Measurements from ENCODE around the gene WHRN.

Gene WHRN

GRCh38 chr9:114374936-114375335 is 130.3 kb downstream of the WHRN start:
- DNase-seq = no peak

DNA sequence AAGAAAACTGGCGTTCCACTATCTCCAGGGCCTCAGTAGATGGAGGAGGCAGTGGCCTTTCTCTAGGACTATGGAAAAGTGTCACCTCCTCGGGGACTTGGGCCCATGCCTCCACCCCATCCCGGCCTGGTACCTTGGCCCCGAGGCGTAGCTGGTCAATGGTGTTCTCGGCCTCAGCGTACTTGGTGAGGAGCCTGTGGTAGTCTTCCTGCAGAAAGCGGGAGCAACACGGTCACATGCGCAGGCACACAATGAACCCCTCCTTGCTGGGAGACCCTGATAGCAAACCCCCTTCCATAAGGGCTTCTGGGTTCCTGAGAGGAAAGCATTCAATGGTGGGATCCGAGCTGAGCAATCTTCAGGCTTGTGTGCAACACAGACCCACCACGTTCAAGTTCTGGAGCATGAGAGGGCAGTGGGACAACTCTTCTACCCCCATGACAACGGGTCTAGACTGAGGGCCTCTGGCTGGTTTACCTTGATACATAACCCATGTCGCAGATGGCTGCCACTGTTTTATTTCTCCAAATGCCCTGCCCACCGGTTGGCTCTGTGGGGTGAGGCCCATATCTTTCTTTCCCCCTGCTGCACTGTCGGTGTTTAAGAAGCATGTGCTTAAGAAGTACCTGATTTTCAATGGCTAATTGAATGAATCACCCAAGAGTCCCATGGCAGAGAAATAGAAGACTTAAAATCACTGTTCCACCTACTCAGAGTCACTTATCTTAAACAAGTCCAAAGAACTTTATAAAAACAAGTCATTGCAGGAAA is 131.1 kb downstream of the WHRN start:
- DNase-seq = no peak

GRCh38 chr9:114372921-114373448 is 132.3 kb downstream of the WHRN start:
- no peak for DNase-seq

DNA sequence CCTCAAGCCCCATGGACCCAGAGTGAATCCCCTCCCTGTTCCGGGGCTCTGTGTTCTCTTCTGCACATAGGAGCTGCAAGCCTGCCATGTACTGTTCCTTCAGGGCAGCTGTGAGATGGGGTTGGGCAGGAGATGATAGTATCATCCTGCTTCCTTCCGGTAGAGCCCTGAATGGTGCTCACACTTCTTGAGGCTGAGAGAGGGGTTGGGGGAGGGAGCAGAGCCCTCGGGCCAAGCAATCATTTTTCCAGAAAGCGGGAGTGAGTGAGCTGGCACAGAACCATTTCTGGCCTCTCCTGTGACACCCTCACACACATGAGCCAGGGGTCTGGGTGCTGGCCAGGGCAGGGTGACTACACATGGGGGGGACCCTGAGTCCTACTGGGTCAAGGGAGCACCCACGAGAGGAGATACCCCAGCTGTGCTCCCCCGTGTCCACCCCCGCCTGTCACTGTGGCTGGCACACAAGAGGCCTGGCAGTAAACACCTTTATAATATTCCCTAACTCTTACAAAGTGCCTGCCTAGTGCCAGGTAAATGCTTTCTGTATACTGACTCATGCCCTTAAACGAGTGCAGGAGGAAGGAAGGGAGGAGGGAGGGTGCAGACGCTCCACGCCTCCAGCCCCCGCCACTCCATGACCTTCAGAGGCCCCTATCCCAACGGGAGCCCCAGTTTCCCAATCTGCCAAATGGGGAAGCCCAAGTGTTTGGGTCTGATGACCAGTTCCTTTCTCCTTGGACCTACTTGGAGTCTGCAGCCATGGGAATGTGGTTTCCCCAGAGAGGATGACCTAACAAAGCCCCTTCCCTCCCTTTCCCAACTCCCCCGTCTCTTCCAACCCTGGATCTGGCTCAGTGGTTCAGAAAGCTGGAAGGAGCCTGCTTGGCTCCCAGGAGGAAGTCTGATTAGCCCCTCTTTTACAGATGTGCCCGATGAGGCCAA is 133.0 kb downstream of the WHRN start:
- no peak for DNase-seq

DNA sequence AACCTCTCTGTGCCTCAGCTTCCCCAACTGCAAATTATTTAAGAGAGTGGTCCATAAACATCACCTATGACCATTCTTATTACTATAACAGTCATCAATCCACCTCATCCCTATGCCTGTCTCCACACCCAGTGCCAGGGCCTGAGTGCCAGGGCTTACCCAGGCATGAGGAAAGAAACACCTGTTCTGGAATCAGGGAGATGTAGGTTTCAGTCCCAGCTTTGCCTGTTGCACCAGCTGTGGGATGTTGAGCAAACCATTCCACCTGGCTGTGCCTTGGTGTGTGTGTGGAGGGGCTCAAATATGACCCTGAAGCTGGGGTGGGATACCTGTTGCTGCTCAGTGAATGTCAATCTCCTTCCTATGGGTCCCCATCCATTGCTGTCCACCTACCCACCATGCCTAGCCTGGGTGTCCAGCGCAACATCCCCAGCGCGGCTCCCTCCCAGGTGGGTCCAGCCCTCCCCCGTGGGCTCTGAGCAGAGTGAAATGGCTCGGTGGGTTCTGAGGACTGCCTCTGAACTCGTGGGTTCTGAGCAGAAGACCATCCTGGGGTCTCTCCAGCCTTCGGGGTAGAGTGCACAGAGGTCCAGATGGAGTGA is 133.8 kb downstream of the WHRN start:
- DNase-seq = no peak

DNA sequence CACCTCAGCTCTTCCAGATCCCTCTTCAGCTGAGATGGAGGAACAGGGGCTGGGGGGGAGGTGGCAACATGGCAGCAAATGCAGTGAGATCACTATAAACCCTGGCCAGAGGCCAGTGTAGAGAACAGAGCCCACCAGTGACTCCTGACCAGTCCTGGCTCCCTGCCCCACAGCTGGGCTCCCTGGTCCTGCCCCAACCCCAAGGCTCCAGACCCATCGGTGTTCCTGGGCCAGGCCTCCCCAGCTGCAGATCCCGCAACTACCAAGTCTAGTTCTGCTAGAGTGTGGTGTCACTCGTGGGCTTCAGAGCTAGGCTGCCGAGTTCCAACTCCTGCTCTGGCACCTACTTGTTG is 134.3 kb downstream of the WHRN start:
- DNase-seq = no peak

DNA sequence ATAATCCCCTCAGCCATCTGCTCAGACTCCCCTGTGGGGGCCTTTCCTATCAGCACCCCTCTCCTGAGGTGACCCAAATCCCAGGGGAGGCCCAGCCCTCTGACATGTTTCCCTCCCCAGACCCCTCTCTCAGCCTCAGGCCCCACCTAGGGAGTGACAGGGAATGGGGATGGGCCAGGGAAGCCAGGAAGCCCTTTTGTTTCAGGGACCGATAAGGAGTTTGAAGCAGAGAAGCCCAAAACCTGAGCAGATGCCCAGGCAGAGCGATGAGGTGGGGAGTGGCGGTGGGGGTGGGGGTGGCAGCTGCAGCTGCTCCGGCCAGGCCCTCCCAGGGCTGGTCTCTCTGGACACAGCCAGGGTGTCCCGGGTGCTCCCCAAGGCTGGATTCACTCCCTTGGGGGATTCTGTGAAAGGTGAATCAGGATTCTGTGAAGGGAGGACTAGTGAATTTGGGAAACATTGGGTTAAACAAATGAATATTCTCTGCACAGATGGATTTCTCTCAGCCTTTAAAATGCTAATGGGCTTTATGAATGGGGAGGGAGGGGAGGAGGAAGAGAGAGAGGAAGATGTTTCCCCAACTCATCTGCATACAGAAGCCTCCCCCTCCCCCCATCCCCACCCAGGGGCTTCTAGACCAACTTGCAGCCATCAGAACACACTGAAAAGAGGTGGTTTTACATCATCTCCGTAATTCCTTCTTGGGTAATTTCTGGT is 134.9 kb downstream of the WHRN start:
- no peak for DNase-seq

GRCh38 chr9:114369216-114370130 is 135.8 kb downstream of the WHRN start:
- DNase-seq = no peak

- no peak for DNase-seq
Observed at GRCh38 chr9:114367772-114368569, 137.3 kb downstream of the WHRN start.

GRCh38 chr9:114367366-114367765 is 137.9 kb downstream of the WHRN start:
- no peak for DNase-seq

GRCh38 chr9:114366334-114367128 is 138.7 kb downstream of the WHRN start:
- DNase-seq = no peak

GRCh38 chr9:114365194-114365593 is 140.1 kb downstream of the WHRN start:
- no peak for DNase-seq

- DNase-seq = no peak
Observed at GRCh38 chr9:114364134-114365041, 140.9 kb downstream of the WHRN start.

- no peak for DNase-seq
Observed at GRCh38 chr9:114363424-114363823, 141.8 kb downstream of the WHRN start.

- DNase-seq = no peak
Observed at GRCh38 chr9:114362394-114362793, 142.9 kb downstream of the WHRN start.

GRCh38 chr9:114361542-114361941 is 143.7 kb downstream of the WHRN start:
- DNase-seq = no peak

GRCh38 chr9:114359801-114360200 is 145.5 kb downstream of the WHRN start:
- DNase-seq = no peak

GRCh38 chr9:114357911-114358328 is 147.4 kb downstream of the WHRN start:
- DNase-seq = no peak

DNA sequence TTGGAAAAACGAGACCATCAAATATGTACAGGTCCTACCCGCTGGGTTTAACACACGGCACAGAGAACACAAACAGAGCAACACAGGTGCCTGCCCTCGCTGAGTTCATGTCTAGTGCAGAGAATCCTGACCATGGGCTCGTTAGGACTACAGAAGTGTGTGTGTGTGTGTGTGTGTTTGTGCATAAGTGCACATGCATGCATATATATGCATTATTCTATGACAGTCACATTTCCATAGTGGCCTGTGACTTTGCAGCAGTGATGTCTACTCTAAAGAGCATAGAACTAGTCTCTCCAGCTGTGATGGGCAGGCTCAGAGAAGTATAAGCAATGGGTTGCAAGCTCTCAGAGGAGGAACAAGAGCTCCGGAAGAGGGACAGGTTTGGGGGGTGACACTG is 147.9 kb downstream of the WHRN start:
- DNase-seq = no peak

All from SW 1271 (cell line).